GM12874 (cell line): ENCODE results near the gene IKZF3.

Experiments used
- TF ChIP-seq, protein P1 (sequence below): IDR thresholded peaks from 2 replicates; pipeline ENCODE4 v1.5.1; 2011; ENCODE audit warnings: low read depth, mild to moderate bottlenecking, control low read depth, low read length, moderate library complexity; ENCODE audit not compliant: insufficient read depth

IKZF3 gene

DNA sequence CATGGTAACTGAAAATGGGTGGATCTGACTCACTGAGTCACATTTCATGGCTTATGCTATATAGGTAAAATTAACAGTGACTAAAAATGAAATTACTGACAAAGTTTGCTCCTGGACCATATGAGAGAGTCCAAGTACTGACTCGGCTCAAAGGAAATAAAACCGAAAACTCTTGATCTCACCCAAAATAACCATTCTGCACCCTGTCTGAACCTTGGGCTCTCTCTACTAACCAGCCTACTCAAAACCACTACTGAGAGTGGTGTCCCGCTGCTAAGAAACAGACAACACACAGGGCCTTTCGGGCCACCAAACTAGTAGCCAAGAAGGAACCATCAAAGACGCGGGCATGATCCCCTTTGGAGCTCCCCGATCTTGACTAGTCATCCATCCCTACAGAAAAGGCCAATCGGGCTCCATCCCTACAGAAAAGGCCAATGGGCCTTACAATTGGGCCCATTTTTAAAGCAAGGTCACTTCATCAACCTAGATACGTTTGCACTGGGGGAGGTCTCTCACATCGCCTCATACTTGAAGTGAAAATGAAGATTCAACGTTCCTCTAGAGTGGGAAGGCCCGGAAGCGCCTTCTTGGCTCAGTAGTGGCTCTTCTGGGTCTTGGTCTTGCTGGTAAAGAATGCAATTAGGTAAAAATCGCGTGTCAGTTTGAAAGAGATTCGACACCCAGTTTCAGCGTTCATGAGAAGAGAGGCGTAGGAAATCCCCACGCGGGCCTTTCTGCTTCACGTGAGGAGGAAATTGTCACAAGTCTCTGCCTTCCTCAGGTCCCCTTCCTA is 3.2 kb upstream of the IKZF3 start:
- TF ChIP-seq, protein P1, sequence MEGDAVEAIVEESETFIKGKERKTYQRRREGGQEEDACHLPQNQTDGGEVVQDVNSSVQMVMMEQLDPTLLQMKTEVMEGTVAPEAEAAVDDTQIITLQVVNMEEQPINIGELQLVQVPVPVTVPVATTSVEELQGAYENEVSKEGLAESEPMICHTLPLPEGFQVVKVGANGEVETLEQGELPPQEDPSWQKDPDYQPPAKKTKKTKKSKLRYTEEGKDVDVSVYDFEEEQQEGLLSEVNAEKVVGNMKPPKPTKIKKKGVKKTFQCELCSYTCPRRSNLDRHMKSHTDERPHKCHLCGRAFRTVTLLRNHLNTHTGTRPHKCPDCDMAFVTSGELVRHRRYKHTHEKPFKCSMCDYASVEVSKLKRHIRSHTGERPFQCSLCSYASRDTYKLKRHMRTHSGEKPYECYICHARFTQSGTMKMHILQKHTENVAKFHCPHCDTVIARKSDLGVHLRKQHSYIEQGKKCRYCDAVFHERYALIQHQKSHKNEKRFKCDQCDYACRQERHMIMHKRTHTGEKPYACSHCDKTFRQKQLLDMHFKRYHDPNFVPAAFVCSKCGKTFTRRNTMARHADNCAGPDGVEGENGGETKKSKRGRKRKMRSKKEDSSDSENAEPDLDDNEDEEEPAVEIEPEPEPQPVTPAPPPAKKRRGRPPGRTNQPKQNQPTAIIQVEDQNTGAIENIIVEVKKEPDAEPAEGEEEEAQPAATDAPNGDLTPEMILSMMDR = no peak

DNA sequence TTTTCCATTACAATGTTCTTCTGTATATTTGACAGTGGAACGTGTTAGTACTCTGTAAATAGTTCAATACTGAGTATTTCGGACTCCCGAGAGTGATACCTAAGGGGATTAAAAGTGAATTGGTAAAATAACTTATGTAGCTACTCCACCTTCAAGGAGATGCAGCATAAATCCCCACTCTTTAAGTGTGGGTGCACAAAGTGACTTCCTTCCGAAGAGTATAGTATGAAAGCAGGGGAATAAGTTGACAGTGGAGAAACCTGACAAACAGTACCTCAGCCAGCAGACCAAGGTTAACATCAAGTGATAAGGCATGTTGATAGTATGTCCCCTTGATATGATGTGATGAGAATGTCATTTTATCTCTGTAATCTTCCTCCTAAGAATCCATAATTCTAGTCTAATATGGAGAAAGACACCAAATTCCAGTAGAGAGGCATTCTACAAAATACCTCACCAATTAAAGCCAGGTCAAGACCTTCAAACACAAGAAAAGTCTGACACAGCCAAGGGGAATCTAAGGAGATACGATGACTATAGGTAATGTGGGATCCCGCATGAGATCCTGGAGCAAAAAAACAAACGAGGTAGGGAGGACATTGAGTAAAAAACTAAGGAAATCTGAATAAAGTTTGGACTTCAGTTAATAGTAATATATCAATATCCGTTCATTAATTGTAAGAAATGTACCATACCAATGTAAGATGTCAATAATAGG is 2.1 kb upstream of the IKZF3 start:
- TF ChIP-seq, protein P1 = no peak

DNA sequence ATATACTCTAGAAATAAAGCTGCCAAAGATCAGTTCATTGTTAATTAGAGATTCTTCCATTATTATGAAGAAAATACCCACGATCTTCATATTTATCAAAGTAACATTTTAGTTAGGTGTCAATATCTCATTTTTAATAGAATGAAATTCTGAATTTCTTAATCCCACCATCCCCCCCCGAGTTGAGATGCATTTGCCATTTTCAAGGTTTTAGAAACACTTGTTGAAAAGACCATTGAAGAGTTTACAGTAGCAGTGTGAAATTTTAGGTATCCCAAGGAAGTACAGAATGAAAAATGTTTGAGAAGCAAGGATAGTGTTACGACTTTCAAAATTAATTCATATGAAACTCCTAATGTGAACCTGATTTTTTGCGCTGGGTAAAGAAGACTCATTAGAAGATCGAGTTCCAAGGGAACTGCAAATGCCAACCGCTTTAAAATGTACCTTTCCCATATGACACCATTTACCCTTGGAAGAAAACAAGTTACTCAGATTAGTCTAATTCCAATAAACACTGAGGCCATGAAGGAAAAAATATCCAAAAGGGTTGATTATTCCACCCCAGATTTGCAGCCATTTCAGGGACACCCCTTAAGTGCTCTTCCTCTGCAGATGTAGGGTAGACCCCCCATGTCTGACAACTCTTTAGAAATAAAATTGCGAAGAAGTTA is 731 bp downstream of the IKZF3 start:
- TF ChIP-seq, protein P1 = no peak

DNA sequence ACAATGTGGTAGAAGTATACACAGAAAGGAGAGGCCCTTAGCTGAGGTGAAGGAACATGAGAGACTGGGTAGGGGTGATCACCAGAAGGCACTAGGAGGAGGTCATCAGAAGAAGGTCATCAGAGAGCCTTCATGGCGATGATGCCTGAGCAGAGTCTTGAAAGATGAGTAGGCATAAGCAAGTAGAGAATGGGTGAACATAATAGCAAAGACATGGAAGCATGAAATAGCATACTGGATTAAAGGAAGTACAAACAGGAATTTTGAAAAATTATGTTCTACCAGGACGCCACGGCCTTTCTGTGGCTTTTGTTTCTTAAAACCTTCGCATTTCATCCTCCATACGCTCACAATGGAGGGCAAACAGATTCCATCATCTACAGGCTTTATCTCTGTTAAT is 2.9 kb downstream of the IKZF3 start:
- TF ChIP-seq, protein P1 = no peak

DNA sequence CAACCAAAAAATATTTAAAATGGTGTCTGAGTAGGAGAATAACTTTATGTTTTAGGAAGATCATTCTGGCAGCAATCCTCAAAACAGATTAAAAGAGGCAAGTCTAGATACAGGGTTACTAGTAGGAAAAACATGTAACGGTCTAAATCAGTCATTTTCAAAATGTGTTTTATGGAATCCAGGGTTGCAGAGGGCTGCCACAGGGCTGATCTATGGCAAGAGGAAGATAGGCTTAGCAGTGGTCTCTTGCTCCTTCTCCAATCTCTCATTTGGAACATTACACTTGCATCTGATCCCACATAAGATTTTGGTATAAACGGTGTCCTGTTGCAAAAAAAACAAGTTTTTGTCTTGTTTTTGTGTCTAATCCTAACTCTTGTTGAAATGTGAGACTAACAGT is 9.2 kb downstream of the IKZF3 start:
- TF ChIP-seq, protein P1 = no peak

DNA sequence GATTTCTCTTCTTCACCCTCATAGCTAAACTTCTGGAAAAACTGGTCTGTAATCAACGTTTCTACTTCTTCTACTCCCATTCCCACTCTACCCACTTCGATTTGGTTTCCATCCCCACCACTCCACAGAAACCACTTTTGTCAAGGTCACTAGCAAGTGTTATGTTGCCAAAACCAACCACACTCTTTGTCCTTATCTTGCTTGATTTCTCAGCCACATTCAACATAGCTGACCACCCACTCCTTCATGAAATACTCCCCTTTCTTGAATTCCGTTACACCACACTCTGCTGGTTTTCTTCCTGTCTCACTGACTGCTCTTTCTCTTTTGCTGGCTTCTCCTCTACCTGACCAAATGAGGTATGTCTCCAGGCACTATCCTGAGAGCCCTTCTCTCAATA is 11.9 kb downstream of the IKZF3 start:
- TF ChIP-seq, protein P1 = no peak

DNA sequence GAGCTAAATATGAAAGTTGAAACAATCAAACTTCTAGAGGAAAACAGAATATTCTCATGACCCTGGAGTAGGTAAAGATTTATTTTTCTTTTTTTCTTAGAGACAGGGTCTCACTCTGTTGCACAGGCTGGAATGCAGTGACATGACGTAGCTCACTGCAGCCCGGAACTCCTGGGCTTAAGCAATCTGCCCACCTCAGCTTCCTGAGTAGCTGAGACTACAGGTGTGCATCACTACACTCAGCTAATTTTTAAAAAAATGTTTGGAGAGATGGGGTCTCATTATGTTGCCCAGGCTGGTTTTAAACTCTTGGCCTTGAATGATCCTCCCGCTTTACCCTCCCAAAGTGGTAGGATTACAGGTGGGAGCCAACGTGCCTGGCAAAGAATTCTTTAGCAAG is 15.5 kb downstream of the IKZF3 start:
- TF ChIP-seq, protein P1 = no peak
